Measurements from ENCODE around the gene MAGI3.

DNA sequence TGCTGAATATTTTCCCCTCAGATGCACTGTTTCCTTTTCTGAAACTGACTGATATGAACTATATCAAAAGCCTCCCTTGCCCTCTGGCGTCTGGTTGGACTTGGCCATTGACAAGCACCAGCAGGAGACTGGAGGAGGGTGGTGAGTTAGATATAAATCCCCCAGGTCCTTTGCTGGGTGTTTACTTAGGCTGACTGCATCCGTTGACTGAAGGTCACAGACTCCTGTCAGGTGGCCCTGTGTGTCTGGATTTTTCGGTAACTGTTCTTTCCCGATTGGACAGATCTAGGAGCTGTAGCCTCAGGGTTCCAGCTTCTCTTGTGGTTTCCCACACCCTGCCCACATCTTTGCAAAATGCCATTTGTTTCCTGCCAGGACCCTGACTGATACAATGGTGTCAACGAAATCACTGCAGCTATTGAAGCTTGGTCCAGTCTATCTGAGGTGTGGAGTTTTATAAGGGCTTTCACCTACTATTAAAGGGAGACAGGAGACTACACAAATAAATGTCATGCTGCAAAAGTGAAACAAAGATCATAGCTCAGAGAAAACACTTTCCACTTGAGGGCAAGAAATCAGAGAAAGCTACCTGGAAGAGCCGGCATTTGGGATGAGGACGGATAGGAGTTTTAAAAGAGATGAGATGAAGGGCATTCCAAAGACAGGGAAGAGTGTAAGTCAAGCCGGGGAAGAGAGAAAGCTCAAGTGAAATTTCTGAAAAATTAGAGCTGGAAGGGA lies 1.5 kb upstream of the MAGI3 start:
- no peak for TF ChIP-seq ZNF214 (tag by site-specific recombination; IDR thresholded peaks at IDR 0.05; ENCODE audit: borderline replicate concordance)
- TF ChIP-seq, protein P1, sequence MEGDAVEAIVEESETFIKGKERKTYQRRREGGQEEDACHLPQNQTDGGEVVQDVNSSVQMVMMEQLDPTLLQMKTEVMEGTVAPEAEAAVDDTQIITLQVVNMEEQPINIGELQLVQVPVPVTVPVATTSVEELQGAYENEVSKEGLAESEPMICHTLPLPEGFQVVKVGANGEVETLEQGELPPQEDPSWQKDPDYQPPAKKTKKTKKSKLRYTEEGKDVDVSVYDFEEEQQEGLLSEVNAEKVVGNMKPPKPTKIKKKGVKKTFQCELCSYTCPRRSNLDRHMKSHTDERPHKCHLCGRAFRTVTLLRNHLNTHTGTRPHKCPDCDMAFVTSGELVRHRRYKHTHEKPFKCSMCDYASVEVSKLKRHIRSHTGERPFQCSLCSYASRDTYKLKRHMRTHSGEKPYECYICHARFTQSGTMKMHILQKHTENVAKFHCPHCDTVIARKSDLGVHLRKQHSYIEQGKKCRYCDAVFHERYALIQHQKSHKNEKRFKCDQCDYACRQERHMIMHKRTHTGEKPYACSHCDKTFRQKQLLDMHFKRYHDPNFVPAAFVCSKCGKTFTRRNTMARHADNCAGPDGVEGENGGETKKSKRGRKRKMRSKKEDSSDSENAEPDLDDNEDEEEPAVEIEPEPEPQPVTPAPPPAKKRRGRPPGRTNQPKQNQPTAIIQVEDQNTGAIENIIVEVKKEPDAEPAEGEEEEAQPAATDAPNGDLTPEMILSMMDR (tag by site-specific recombination; IDR thresholded peaks at IDR 0.05): peak; percentile 28; the same call in 1 of the 2 replicates
